ENCODE measurements around the gene POF1B.

- TF ChIP-seq CTCF (IDR thresholded peaks at IDR 0.05) (no peak), POLR2A (IDR thresholded peaks at IDR 0.05) (no peak)
Measured at GRCh38 chrX:85359051-85359450, 20.4 kb downstream of the POF1B start.
